Kidney tubule cell (primary cell): ENCODE data around the gene AFDN.

Experiments used
- DNase-seq: peaks from one replicate; pipeline ENCODE4 v3.0.0-alpha.2; 2018; ENCODE audit warnings: low spot score

Gene AFDN

GRCh38 chr6:167826896-167827582, at the start of gene AFDN:
TSS of gene AFDN (plus strand) at chr6:167826911. CDS start at chr6:167827133, 222 bp downstream.
- no peak for DNase-seq

DNA sequence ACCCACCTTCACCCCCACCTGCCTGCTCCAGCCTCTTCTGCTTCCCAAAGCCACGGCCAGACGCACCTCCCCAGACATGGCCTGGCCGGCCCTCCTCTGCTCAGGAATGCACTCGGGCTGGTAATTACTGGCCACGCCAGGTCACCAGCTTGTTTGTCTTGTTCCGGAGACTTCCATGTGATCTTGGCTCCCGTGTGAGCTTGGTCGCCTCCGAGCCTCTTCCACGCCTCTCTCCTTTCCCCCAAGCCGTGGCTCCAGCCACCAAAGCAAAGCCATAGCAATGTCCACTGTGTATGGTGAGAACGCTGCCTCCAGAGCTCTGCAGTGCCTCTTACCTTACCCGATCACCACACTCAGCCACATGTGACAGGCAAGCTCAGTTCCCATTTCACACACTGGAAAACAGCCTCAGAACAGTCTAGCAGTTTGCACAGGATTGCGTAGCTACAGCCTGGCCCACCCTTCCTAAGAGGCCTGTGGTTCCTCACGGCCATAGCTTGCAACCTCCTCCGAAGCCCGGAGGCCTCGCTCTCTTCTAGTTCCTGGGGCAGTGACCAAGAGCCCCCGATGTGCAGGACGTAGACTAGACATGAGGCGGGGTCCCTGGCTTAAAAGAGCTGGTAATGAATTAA, 48.1 kb upstream of the AFDN start:
- DNase-seq, result peak; percentile 55

GRCh38 chr6:167779129-167779992, 47.4 kb upstream of the AFDN start:
- DNase-seq, result no peak

GRCh38 chr6:167779993-167780655, 46.6 kb upstream of the AFDN start:
- no peak for DNase-seq

DNA sequence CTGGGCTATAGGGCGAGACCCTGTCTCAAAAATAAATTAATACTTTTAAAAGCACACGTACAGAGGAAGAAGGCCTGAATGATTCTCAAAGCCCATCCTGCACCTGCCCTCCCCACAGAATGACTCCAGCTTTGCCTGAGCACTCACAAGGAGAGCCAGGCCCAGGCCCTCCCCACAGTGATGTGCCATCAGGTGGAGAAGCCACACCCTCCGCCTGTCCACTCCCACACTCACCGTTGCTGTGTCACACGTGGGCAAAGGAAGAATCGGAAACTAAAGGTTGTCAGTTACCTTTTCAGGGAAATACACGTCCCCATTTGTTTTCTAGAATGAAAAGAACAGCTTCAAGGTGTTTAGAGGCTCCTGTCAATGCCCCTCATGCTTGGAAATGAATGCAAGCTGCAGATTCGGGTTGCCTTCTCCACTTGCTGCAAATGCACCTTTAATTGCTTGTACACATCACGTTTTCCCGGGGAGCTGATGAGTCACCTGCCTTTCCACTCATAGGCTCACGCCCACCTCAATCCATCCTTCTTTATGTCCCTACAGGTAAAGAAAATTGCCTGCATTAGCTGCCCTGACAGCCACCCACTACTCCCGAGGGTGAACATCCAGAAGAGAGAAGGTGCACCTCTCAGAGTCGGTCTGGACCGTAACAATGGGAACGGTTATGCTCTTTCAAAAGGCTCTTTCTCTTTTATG, 45.5 kb upstream of the AFDN start:
- peak; percentile 21 for DNase-seq

DNA sequence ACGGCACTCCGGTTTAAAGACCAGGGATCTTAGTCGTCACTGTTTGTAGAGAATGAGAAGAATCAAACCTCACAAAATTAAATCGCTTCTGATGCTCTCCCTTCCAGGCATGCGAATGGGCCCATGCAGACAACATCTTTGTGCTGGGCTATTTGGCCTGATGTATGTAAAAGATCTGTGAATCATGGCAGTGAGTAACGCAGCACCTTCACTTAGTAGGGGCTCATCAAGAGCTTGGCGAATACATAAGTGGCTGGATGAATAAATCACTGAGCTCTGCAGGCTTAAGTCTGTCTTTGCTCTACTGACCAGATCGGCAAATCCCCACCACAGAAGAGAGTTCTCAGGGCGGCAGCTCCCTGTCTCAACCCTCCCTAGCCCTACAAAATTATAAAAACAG, 44.8 kb upstream of the AFDN start:
- no peak for DNase-seq

- no peak for DNase-seq
These were observed 43.8 kb upstream of the AFDN start for GRCh38 chr6:167782698-167783517.

- DNase-seq, result no peak
These were observed 39.6 kb upstream of the AFDN start for GRCh38 chr6:167786853-167787675.

- DNase-seq, result no peak
These were observed 38.7 kb upstream of the AFDN start for GRCh38 chr6:167787896-167788562.

GRCh38 chr6:167788563-167788903, 38.2 kb upstream of the AFDN start:
- DNase-seq, result no peak

DNA sequence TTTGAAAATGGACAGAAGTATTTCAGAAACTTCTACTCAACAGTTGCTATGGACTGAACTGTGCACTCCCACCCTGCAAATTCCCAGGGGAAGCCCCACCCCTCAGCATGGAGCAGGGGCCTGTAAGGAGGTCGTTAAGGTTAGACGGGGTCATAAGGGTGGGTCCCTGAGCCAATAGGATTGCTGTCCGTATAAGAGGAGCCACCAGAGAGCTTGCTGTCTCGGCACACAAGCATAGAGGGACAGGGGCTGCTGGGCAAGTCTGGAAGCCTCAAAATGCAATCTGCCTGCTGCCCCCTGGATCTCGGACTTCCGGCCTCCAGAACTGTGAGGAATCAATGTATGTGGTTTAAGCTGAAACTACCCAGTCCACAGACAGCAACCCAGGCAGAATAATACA, 37.4 kb upstream of the AFDN start:
- DNase-seq, result no peak

- peak; percentile 47 for DNase-seq
These were observed 35.5 kb upstream of the AFDN start for GRCh38 chr6:167791091-167791779.

DNA sequence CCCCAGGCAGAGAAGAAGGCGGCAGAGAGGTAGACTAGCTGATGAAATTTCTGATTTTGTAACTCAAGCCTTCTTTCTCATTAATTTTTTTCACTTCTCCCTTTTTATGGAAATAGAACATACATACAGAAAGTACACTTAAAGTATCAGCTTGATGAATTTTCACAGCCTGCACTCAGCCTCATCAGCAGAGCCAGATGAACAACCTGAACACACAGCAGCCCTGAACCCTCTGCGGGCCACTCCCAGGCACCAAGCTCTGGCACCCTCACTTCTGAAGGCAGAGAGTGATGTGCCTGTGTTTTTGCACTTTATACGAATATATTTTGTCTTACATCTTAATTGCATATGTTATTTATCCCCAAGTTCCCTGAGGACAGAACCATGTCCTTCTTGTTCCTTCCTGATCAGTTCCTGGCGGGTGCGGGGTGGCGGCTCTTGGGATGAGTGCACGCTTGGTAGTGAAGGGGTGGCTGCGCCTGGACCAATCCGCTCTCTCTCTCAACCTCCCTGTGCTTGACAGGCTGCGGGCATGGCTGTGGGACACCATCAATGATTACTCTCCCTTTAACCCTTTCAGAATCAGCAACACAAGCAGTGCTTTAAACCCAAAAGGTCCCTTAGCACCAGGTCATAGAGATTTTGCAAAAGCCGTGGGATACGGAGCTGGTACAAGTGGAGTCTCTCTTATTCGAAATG, 34.8 kb upstream of the AFDN start:
- no peak for DNase-seq

GRCh38 chr6:167793421-167793820, 33.3 kb upstream of the AFDN start:
- no peak for DNase-seq

- no peak for DNase-seq
These were observed 32.3 kb upstream of the AFDN start for GRCh38 chr6:167794161-167795157.

DNA sequence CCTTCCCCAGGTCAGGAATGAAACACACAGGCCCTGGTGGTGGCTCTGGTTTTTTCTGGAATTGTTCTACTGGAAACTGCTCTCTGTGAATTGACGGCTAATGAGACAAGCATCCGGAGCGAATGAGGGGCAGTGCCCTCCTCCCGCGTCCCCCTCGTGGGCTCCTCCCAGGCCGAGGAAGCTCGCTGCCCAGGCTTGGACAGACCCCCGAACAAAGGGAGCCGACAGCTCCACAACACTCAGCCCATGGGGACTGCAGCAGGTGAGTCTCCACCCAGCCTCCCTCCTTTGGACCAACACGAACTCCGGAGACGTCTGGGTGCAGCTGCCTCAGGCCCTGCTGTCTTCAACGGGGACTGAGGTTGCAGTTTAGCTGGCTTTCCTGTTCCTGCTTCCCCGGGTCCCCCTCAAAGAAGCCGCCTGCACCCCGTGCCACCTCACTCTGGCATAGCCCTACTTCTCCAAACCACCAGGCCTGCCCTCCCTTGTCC, 31.3 kb upstream of the AFDN start:
- DNase-seq, result no peak

DNA sequence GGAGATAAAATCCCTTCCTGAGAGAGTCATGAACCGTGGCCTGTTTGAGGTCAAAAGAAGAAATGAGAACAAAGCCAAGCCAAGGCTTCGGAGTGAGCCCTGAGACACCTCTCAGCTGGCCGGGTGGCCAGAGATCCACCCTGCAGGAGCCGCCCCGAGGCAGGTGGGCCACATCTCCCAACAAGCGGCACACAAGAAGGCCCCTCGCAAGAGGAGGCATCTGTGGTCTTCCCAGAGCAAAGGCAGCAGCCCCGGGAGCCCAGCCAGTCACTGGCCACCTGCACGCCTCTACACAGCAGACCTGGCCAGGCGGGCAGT, 30.9 kb upstream of the AFDN start:
- DNase-seq, result no peak
